Neural crest cell (in vitro differentiated cells): ENCODE results near the gene PPP6C. TPM values are rescaled to one million over a fixed set of nuclear protein-coding genes. Genes with fewer than 3 reads are reported as not detected.
A peak's percentile ranks its signal among the peaks of the same experiment; 100 is the strongest.
"Not testable (repeated sequence)": the region's sequence is repeated elsewhere in the genome, so short reads cannot be mapped to it uniquely, and the experiment has no call there.

Experiments used
- DNase-seq: peaks from one replicate; pipeline ENCODE4 v3.0.0; 2021; ENCODE audit warnings: low read depth, mixed read lengths, low spot score
- H3K27ac Mint-ChIP-seq: one replicate; pipeline ENCODE4 v1.8.0; 2021; ENCODE audit warnings: mild to moderate bottlenecking, mixed read lengths; ENCODE audit not compliant: unreplicated experiment
- H3K27me3 Mint-ChIP-seq: 2 replicates; pipeline ENCODE4 v1.8.0; 2021; ENCODE audit warnings: low read depth, mild to moderate bottlenecking, mixed read lengths
- H3K36me3 Mint-ChIP-seq: 2 replicates; pipeline ENCODE4 v1.8.0; 2021; ENCODE audit warnings: low read depth, mild to moderate bottlenecking, mixed read lengths
- H3K4me1 Mint-ChIP-seq: 2 replicates; pipeline ENCODE4 v1.8.0; 2021; ENCODE audit warnings: mixed read lengths
- H3K4me3 Mint-ChIP-seq: one replicate; pipeline ENCODE4 v1.8.0; 2021; ENCODE audit warnings: mild to moderate bottlenecking, mixed read lengths
- H3K9me3 Mint-ChIP-seq: 2 replicates; pipeline ENCODE4 v1.8.0; 2021; ENCODE audit warnings: mixed read lengths
- CTCF ChIP-seq: fragments of 200-600 bp; sonication (generic); conservative IDR thresholded peaks from 2 replicates; pipeline ENCODE4 v1.5.0; 2021; ENCODE audit warnings: antibody characterized with exemption, mild to moderate bottlenecking
- total RNA-seq: library from RNA; stranded (reverse); gene quantifications from 2 replicates; pipeline ENCODE4 v1.2.1, GENCODE V29; 2021

PPP6C gene
- total RNA-seq, 1 donor from 2014 or later = 45.3 TPM

- Mint-ChIP-seq H3K4me1 (no peaks in the 10 kb centered on the region), H3K9me3 (peaks cover 5% of the 10 kb centered on the region), H3K4me3 (no peak overlapping the region), H3K27me3 (no peaks in the 10 kb centered on the region), H3K27ac (no peak overlapping the region), H3K36me3 (peaks cover 7% of the 10 kb centered on the region)
- no peak for DNase-seq
- no peak for TF ChIP-seq CTCF
These were observed 57.8 kb downstream of the PPP6C start for GRCh38 chr9:125131778-125132177.

DNA sequence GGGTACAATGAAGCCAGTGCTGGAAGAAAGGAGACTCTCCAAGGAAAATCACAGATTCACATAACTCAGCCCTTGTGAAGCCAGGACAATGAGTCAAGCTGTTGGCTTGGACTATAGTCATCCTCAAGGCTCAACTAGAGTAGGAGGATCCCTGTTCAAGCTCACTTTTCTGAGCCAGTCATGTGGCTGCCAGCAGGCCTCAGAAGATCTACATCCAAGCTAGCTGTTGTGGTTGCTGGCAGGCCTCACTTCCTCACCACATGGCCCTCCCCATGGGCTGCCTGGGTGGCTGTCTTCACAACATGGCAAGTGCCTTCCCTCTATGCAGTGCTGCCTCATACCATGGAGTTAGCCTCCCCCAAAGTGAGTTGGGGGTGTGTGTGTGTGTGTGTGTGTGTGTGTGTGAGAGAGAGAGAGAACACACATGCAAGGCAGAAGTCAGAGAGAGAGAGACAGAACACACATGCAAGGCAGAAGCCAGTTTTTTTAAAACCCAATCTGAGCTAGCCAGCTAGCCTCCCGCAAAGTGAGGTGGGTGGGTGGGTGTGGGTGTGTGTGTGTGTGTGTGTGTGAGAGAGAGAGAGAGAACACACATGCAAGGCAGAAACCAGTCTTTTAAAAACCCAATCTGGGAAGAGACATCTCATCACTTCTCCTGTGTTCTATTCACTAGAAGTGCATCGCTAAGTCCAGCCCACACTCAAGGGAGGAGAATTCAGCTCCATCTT is 63.4 kb downstream of the PPP6C start:
- no peaks in the 10 kb centered on the region for H3K9me3 Mint-ChIP-seq
- no peaks in the 10 kb centered on the region for H3K36me3 Mint-ChIP-seq
- no peak for DNase-seq
- peaks cover 6% of the 10 kb centered on the region for H3K4me1 Mint-ChIP-seq
- no peak overlapping the region for H3K4me3 Mint-ChIP-seq
- no peaks in the 10 kb centered on the region for H3K27me3 Mint-ChIP-seq
- H3K27ac Mint-ChIP-seq = peak overlapping the region; percentile 57
- no peak for TF ChIP-seq CTCF

DNA sequence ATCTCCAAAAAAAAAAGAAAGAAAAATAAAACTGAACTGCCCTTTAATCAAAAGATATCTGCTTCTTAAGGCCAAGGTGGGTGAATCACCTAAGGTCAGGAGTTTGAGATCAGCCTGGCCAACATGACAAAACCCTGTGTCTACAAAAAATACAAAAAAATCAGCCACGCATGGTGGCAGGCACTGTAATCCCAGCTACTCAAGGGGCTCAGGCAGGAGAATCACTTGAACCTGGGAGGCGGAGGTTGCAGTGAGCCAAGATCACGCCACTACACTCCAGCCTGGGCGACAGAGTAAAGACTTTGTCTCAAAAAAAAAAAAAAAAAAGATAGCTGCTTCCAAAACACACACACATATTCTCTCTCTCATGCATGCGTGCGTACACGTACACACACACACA is 64.1 kb downstream of the PPP6C start:
- Mint-ChIP-seq H3K27ac (no peak overlapping the region), H3K36me3 (no peaks in the 10 kb centered on the region), H3K27me3 (no peaks in the 10 kb centered on the region), H3K9me3 (no peaks in the 10 kb centered on the region), H3K4me1 (peaks cover 6% of the 10 kb centered on the region), H3K4me3 (no peak overlapping the region)
- DNase-seq = no peak
- TF ChIP-seq CTCF = no peak

- H3K9me3 Mint-ChIP-seq = no peaks in the 10 kb centered on the region
- no peak overlapping the region for H3K27ac Mint-ChIP-seq
- H3K36me3 Mint-ChIP-seq = peaks cover 4% of the 10 kb centered on the region
- no peak overlapping the region for H3K4me3 Mint-ChIP-seq
- peaks cover 5% of the 10 kb centered on the region for H3K4me1 Mint-ChIP-seq
- H3K27me3 Mint-ChIP-seq = no peaks in the 10 kb centered on the region
- no peak for DNase-seq
- TF ChIP-seq CTCF = no peak
These were observed 68.5 kb downstream of the PPP6C start for GRCh38 chr9:125121146-125121545.

- no peak for TF ChIP-seq CTCF
- Mint-ChIP-seq H3K27ac (no peak overlapping the region), H3K4me3 (no peak overlapping the region)
These were observed 69.8 kb downstream of the PPP6C start for GRCh38 chr9:125119643-125120286.

DNA sequence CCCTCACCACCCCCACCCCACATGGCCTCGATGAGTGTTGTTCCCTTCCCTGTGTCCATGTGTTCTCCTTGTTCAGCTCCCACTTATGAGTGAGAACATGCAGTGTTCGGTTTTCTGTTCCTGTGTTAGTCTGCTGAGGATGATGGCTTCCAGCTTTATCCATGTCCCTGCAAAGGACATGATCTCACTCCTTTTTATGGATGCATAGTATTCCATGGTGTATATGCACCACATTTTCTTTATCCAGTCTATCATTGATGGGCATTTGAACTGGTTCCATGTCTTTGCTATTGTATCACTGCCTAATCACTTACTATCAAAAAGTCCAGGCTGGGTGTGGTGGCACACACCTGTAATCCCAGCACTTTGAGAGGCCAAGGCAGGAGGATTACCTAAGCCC is 70.9 kb downstream of the PPP6C start:
- H3K36me3 Mint-ChIP-seq, DNase-seq, H3K9me3 Mint-ChIP-seq, H3K4me3 Mint-ChIP-seq, H3K27ac Mint-ChIP-seq, H3K4me1 Mint-ChIP-seq, H3K27me3 Mint-ChIP-seq: not testable (repeated sequence)

More at GRCh38 chr9:125119643-125120286, 69.8 kb downstream of the PPP6C start:
- Mint-ChIP-seq H3K36me3 (peaks cover 7% of the 10 kb centered on the region), H3K9me3 (no peaks in the 10 kb centered on the region), H3K27me3 (no peaks in the 10 kb centered on the region), H3K4me1 (no peaks in the 10 kb centered on the region)
- DNase-seq = no peak

GRCh38 chr9:125114503-125114902 is 75.1 kb downstream of the PPP6C start:
- DNase-seq, H3K27ac Mint-ChIP-seq, H3K4me1 Mint-ChIP-seq, H3K4me3 Mint-ChIP-seq, H3K27me3 Mint-ChIP-seq: not testable (repeated sequence)
- H3K9me3 Mint-ChIP-seq = peaks cover 12% of the 10 kb centered on the region
- peaks cover 36% of the 10 kb centered on the region for H3K36me3 Mint-ChIP-seq
